GM03348 (cell line): ENCODE data around the gene CLCN4.

Experiments
- DNase-seq: peaks from one replicate; pipeline ENCODE4 v3.0.0; 2012; ENCODE audit warnings: low spot score

Gene CLCN4

DNA sequence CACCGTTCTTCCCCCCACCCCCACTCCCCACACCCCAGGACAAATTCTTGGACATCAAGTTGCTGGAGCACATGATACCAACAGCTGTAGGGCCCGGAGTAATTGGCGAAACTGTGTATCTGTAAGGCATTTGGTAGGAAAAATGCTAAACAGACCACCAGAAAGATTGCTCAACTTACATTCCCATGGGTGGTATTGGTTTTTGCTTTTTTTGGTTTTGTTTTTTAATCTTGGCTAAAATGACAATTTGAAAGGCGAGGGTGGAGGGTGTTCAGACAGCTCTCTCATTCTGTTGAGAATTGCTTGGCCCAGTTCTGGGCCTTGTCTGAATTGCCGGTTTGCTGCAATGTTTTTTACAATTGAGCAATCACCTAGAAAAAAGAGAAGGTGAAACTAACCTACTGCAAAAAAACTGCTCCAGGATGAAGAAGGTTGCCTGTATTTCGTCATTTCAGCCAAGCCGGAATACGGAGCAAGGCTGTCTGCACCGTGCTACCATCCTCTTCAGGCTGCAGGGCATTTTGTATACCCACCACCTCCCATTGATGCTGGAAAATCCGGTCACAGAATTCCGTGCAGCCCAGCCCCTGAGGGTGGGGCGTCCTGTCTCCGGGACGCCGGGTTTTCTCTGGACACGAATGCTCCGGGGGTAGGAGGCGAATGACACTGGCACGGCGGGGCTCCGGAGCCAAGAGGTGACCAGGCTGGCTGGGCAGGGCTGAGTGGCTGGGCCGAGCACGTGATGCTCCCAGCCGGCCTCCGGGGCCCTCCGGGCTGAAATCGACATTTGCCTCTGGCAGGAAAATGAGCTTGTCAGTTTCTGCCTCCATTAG, at the start of gene CLCN4:
CLCN4 (plus strand) TSS at position 777 of the 833 bp plus-strand sequence. CDS start 28,058 bp downstream, outside the sequence.
- DNase-seq = peak; percentile 73

DNA sequence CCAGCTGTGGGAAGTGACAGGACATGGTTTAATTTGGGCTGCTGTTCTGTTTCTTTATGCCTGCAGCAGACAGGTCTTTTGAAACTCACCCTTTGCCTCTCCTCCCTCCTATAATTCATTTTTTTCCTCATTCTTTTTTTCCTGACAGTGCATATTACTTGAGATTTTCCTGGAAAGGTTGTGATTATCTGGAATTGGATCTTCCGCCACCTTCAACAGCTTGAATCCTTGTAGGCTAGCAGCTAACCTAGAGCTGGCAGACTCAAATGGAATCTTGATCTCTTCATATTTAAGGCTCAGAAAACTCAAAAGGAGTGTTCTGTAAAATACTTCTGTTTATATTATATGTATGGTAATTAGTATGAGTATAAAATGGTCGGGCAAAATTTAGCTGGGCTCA, 49.3 kb upstream of the CLCN4 start:
- DNase-seq = no peak

DNA sequence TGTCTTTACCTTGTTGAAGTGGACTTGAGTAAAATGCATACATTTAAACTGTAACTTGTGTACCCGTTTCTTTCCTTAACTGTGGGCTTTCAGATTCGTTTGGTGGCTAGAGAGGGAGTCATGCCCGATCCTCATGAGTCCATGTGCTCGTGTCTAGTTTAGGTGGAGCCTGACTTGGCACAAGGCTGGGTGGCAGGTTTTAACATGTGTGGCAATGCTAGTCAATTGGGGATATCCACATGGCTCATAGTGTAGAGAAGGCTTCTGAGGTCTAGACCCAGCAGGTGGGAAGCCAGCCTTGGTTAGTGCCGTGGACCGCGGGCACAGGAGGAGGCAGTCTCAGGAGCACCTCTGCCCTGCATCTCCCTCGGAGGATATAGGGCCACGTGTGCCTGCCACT, 48.5 kb upstream of the CLCN4 start:
- DNase-seq = no peak

DNA sequence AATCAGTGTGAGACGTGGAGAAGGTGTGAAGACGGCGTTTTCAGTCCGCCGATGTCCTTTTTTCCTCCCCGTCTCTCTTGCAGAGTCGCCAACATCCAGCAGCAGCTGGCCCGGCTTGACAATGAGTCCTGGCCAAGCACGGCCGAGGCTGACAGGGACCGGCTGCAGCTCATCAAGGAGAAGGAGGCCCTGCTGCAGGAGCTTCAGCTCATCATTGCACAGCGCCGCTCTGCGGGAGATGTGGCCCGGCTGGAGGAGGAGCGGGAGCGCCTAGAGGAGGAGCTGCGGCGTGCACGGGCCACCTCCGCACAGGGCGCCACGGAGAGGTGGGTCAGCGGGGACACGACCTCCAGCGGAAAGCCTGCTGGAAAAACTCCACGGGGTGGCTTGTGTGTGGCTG, 47.1 kb upstream of the CLCN4 start:
- no peak for DNase-seq

DNA sequence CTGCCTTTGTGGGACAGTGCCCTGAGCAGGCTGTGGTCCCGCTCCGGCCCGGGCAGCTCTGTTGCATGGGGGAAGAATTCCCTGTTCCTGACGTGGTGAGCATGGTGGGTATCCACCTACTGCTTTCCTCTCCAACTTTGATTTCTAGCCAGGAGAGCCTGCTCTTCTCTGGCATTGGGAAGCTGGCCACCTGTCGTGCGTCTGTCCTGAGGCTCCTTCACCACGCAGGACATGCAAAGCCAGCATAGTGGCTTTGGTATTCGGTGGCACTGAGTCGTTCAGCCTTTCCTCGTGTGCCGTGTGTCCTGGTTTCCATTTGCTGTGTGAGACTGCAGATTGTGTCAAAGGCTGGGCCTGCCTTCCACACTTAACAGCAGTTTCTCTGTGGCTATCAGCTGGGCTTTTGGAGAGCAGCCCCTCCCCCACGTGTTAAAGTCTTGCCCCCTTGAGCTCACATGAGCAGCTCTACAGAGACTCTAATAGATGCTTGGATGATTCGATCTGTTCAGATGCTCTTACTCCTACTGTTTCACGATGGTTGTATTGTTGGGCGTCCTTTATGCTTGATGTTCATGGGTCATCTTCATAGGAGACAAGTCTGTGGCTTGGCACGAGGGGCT, 46.3 kb upstream of the CLCN4 start:
- DNase-seq = no peak

DNA sequence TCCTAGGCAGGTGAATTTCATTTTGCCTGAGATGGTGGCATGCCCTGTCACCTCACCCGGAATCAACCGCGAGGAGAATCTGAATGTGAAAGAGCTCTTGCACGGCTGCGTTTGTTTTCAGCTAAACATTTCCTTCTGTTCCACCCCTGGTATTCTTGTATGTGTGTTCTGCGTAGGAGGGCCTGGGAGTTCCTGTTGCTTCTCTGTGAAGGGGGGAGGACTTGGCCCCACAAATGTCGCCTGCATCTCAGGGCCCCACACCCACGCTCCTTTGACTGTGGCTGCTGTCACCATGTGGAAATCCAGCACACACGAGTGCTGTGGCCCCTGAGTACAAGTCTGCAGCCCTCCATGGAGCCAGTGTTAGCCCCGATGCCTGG, 45.8 kb upstream of the CLCN4 start:
- peak; percentile 16 for DNase-seq

DNA sequence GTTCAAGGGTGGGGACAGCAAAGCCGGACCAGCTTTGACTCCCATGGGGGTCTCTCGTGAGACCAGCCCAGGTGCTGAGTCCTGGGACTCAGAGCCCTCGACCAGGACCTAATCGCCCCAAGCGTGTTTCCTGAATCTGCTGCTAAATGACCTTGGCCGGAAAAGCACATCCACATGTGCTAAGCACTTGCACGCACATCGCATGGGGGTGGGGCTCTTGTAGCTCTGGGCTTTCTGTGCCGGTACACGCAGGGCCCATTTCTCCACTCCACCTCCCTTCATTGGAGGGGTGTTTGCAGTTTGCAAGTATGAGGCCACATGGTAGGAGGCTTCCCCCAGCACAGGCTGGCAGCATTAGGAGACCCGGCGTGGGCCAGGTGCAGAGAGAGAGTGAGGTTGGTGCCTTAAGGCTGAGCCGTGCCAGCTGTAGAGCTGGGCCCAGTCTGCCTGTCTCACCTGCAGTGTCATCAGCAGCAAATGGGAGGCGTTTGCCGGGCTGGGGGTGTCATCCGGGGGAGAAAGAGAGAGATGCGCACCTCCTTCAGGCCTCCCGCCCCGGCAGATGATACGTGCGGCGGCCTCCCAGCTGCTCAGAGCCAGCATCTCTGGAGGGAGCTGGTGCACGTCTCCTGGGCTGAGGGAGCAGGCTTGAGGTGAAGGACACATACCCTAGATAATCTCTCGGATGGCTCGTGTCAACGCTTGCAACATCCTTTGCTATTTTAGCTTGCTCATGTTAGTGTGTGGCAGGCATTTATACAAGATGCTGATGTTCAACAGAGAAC, 45.2 kb upstream of the CLCN4 start:
- no peak for DNase-seq

DNA sequence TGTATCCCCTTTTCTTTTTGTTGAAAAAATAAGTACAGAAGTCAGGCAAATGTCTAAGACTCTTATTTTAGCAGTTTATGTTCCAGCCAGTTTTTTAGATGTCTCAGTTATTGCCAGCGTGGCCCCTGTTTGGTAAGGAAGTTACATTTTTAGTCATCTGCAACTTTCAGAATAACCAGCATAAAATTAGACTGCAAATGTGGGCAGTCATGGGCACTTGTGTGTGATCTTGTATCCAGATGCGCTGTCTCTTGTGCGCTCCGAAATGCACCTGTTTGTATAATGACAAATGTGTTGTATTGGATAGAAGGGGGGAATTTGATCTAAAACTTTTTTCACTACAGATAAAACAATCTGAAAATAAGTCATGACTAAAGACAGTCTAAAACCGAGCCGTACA, 44.3 kb upstream of the CLCN4 start:
- DNase-seq = no peak

DNA sequence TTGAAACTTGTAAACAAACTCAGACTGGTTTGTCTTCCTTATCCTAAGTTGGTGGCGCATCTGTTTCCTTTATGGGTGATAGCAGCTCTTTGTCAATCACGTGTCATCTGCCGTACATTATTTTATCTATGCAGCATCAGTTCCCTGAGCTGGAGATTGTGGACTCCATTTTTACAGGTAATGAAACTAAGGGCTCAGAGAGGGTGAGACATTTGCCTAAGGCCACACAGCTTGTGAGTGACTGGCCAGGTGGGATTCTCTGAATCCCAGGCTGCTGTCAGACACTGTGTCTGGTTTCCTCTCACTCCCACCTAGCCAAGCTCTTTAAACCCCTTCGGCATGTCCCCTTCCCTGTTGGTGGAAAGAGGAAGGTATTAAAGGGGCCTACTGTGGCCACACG, 41.7 kb upstream of the CLCN4 start:
- no peak for DNase-seq

DNA sequence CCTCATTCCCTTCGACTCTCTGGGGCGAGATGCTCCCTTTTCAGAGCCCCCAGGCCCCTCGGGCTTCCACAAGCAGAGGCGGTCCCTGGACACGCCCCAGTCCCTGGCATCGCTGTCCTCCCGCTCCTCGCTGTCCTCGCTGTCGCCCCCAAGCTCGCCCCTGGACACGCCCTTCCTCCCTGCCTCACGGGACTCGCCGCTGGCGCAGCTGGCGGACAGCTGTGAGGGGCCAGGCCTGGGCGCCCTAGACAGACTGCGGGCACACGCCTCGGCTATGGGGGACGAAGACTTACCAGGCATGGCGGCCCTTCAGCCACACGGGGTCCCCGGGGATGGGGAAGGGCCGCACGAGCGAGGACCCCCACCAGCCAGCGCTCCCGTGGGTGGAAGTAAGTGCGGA, 39.5 kb upstream of the CLCN4 start:
- DNase-seq = no peak

DNA sequence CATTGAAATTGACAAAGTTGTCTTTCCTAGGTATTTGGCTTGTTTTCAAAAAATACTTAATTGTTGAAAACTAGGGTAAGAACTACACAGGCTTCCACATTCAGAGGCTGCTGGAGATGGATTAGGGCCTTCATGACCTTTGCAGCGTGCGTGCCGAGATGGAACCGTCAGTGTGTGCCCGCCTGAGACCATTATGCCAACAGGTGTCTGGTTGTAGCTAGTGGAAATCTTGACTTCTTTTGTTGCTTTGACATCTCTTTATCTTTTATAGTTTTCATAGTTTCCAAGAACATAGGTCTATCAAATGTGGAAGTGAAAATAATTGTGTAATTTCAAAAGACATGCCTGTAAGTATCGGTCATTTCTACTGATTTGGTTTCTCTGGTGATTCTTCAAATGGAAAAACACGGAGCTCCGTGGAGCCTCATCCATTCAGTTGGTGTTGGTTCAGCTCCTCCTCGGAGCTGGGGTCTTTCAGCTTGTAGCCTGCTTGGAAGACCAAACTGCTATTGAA, 38.9 kb upstream of the CLCN4 start:
- no peak for DNase-seq

DNA sequence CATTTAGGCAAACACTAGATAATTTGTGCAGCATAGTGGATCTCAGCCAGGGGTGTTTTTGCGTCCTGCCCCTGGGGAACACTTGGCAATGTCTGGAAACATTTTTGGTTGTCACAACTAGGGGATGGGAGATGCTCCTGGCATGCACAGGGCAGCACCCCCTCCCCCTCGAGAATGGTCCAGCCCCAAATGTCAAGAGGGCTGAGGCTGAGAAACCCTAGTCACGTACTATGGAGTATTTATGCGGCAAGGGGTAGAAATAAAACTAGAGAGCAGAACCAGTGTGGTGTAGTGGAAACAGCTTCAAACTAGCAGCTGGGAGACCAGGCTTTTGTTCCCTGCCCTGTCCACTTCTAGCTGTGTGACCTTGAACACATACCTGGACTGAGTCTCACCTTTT, 38.2 kb upstream of the CLCN4 start:
- DNase-seq = no peak

DNA sequence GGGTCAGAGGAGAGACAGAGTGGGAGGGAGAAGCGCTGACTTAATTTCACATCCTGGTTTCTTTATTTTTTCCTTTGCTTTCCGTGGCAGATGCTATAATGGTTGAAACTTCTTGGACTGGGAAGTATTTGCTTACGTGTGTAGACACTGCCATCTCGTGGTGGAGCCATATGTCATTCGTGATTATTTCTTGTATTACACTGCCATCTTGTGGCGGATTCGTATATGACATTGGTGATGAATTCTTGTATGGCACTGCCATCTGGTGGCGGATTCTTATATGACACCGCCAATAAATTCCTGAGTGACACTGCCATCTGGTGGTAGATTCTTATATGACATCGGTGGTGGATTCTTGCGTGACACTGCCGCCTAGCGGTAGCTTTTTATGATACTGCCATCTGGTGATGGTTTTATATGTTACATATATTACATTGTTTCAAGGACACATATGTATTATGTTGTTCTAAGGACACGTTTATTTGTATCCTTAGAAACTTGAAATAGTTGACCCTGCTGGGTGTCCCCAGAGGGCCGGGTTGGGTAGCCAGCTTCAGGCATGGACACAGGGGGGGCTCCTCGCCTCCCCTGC, 37.3 kb upstream of the CLCN4 start:
- peak; percentile 52 for DNase-seq

DNA sequence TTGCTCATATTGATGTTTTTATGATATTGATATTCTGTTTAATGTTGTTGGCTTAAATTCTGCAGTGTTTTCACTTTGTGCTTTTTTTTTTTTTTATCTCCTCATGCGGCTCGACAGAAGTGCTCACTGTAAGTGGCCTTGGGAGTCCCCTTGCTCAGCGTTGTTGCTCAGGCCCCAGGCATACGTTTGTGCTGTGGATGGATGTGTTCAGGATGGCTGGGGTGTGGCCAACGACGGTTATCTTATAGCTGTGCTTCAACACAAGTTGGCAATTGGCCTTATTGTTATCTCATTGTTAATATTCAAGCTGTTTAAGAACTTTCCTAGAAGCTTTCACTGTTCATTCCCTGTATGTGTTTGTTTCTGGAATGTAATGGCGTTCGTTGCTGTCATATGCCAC, 36.4 kb upstream of the CLCN4 start:
- no peak for DNase-seq

DNA sequence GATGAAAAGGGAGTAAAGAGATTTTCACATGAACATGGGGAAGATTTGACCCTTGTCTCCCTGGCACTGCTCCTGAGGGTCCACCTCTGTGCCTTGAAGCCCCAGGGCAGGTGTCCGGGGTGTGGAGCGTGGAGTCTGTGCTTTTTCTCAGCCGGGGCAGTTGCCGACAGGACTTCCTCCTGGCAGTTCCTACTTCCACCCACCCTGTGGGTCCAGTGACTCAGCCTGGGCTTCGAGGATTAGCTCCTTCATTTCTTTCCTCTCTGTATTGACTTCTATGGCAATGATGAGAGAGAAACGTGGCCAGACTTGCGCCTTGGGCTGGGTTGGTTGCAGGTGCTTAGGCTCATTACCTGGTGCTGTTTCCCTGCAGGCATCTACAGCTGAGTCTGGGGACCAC, 35.9 kb upstream of the CLCN4 start:
- no peak for DNase-seq

DNA sequence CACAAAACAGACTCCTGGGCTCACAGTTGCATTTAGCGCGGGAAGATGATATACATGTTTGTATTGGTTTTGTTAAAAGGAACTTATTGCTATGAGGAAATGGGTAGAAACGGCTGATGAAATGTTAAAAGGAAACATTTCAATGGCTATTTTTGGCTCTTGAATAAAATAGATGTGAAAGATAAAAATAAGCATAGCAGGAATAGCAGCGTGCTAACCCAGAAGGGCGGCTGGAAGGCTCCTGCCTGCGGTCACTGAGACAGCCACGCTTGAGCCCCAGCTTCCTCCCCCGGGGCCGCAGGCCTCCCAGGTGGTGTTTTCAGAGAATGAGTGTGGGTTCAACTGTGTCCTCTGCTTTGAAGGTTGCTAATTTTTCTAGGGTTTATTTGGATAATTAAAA, 35.0 kb upstream of the CLCN4 start:
- no peak for DNase-seq

DNA sequence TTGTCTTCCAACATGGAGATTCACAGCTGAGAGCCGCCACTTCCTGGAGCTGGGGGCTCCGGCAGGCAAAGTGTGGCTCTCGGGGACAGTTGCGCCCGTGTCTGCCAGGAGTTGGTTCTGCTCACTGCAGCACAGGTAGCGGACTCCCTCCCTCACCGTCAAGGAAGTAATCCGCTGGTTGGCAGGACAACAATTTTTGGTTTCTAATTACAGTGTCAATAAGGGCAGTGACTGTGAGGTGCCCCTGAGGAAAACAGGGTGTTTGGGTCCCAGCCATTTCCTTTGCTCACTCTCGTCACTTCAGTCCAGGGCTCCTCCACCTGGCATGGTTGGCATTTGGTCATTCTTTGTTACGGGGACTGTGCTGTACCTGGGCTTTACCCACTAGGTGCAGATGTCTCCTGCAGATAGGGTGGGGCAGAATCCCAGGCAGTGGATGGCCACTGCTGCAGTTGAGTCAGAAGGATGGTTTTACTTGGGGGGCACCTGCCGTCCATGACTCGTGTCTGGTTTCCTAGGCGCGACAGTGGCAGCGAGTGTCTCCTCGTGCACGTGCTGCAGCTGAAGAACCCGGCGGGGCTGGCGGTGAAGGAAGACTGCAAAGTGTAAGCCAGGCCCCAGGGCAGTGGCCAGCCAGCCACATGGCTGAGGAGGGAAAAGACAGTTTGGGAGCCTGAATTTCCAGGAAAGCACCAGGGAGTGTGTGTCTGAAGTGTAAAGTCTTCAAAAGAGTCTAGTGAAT, 32.1 kb upstream of the CLCN4 start:
- no peak for DNase-seq

DNA sequence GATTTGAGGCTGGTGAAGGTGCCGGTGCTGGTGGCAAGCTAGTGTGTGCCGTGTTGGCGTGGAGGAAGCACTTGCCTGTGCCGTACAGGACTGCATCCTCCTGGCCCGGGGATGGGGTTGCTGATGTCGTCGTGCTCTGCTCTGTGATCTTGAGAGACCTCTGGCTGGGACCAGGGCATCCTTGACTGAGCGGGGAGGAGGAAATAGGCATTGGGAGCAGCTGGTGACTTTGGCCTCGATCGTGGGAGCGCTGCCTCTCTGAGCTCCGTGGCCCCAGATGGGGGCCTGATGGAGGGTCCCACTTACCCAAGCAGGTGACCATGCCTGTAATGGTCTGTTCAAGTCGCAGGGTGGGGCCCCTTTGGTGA, 31.5 kb upstream of the CLCN4 start:
- DNase-seq = no peak

DNA sequence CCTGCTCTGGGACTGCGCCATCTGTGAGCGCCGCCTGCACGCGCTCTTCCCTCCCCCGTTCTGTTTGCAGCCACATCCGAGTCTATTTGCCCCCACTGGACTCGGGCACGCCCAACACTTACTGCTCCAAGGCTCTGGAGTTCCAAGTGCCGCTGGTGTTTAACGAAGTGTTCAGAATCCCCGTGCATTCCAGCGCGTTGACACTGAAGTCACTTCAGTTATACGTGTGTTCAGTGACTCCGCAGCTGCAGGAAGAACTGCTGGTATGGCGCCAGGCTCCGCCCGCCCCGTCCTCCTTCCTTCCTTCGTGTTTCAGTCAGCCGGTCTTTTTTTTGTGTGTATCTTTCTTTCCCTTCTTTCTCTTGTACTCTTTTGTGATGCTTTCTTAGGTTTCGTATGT, 30.7 kb upstream of the CLCN4 start:
- no peak for DNase-seq

DNA sequence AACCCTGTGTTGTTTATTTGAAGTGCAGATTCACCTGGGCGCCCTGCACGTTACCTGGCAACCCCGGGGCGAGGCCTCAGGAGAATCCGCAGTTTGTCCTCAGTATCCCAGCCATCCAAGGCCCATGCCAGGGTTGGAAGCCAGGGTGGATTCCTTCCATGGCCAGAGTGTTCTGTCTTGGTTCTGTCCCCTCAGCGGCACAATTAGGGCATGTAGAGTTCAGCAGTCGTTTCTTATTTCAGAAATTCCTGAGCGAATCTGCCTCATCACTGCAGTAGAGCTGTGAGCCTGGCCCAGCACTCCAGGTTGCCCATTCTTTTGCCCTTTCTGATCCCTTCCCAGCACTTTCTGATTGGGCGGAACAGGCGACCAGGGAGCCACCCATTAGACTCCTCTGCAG, 29.9 kb upstream of the CLCN4 start:
- DNase-seq = no peak

DNA sequence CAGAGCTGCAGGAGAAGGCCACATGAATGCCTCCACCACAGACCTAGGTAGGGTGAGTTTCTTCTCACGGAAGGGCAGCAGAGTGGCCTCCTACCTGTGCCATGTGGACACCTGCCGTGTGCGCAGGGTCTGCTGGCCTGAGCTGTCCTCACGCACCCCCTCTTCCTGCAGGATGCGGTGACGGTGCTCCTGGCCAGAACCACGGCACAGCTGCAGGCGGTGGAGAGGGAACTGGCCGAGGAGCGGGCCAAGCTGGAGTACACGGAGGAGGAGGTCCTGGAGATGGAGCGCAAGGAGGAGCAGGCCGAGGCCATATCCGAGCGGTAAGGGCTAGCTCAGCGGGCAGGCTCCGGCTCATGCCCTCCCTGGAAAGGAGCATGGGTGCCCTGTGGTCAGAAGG, 28.4 kb upstream of the CLCN4 start:
- DNase-seq = no peak

DNA sequence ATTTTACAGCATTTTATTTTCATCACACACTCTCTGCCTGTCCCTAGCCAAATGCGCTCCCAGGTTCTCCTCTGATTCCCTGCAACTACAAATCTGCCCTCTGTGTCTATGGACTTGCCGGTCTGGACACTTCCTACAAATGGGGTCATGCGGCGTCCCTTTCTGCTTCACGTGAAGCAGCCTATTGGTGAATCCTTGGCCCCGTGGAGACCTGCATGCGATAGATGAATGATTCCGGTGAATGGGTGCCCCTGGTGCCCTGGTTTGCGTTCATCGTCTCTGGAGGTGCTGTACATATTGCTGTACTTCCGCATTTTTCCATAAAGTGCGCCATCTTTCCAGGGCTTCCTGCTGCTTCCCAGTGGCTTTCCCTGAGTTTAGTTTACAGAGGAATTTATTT, 27.5 kb upstream of the CLCN4 start:
- no peak for DNase-seq
